HEK293 (cell line): Measurements from ENCODE around the gene ACAP2.

Experiments used
- CTCF ChIA-PET: fragments of 350-600 bp; formaldehyde crosslinking; extraction: SDS; loops from one replicate; lab custom pipeline; 2021; ENCODE audit warnings: antibody characterized with exemption; lab: Yijun Ruan, JAX
- POLR2A ChIA-PET: fragments of 300-600 bp; formaldehyde crosslinking; extraction: SDS; loops from one replicate; lab custom pipeline; 2020; ENCODE audit warnings: antibody characterized with exemption, inconsistent platforms; lab: Yijun Ruan, JAX
- H3K27ac ChIP-seq: fragments of 200-500 bp; sonication (Bioruptor generic); 2 replicates; pipeline ENCODE4 v1.5.1; 2014; ENCODE audit warnings: low read depth, low read length, control low read depth, inconsistent platforms; ENCODE audit errors: extremely low read depth
- H3K36me3 ChIP-seq, 2 experiments: fragments of 200-500 bp in 1 of 2; sonication (Bioruptor generic) in 1 of 2; 1 replicate in 1 of 2; 2 replicates in 1 of 2; pipeline ENCODE4 v1.5.1; 2014 to 2017; ENCODE audit warnings: inconsistent platforms in 2 of 2, low read length in 2 of 2; ENCODE audit not compliant: control insufficient read depth in 2 of 2, insufficient read depth in 1 of 2
- H3K4me1 ChIP-seq: fragments of 200-500 bp; sonication (Bioruptor generic); 2 replicates; pipeline ENCODE4 v1.5.1; 2014; ENCODE audit warnings: mild to moderate bottlenecking, low read length, inconsistent platforms; ENCODE audit not compliant: control insufficient read depth, insufficient read depth
- H3K4me3 ChIP-seq: 2 replicates; pipeline ENCODE4 v1.5.1; 2011; ENCODE audit warnings: low read depth, mild to moderate bottlenecking, control low read depth, low read length, moderate library complexity
- H3K9me3 ChIP-seq: fragments of 200-500 bp; sonication (Bioruptor generic); 2 replicates; pipeline ENCODE4 v1.5.1; 2014; ENCODE audit warnings: low read depth, low read length, inconsistent platforms; ENCODE audit not compliant: control insufficient read depth, insufficient read depth
- ATF2 ChIP-seq: fragments of 450-650 bp; formaldehyde crosslinking; IDR thresholded peaks from 2 replicates; pipeline ENCODE4 v1.5.1; 2016; ENCODE audit warnings: missing biosample characterization, missing genetic modification characterization, low read depth
- FEZF1 ChIP-seq: fragments of 450-650 bp; formaldehyde crosslinking; IDR thresholded peaks from 2 replicates; pipeline ENCODE4 v1.5.1; 2016; ENCODE audit warnings: missing biosample characterization, missing genetic modification characterization
- GLI4 ChIP-seq: fragments of 450-650 bp; formaldehyde crosslinking; IDR thresholded peaks from 2 replicates; pipeline ENCODE4 v1.5.1; 2016; ENCODE audit warnings: missing biosample characterization, missing genetic modification characterization
- KLF1 ChIP-seq: fragments of 450-650 bp; formaldehyde crosslinking; IDR thresholded peaks from 2 replicates; pipeline ENCODE4 v1.5.1; 2016; ENCODE audit warnings: missing biosample characterization, missing genetic modification characterization
- KLF17 ChIP-seq: fragments of 450-650 bp; formaldehyde crosslinking; IDR thresholded peaks from 2 replicates; pipeline ENCODE4 v1.5.1; 2016; ENCODE audit warnings: missing biosample characterization, missing genetic modification characterization
- KLF8 ChIP-seq: fragments of 450-650 bp; formaldehyde crosslinking; IDR thresholded peaks from 2 replicates; pipeline ENCODE4 v1.5.1; 2016; ENCODE audit warnings: missing biosample characterization, missing genetic modification characterization
- MZF1 ChIP-seq: fragments of 450-650 bp; formaldehyde crosslinking; IDR thresholded peaks from 2 replicates; pipeline ENCODE4 v1.5.1; 2017; ENCODE audit warnings: missing biosample characterization, missing genetic modification characterization, borderline replicate concordance
- OSR2 ChIP-seq: fragments of 450-650 bp; formaldehyde crosslinking; IDR thresholded peaks from 2 replicates; pipeline ENCODE4 v1.5.1; 2016; ENCODE audit warnings: missing biosample characterization, missing genetic modification characterization
- PRDM1 ChIP-seq: fragments of 450-650 bp; formaldehyde crosslinking; IDR thresholded peaks from 2 replicates; pipeline ENCODE4; 2016; ENCODE audit warnings: missing biosample characterization, missing genetic modification characterization
- PRDM6 ChIP-seq: fragments of 450-650 bp; formaldehyde crosslinking; IDR thresholded peaks from 2 replicates; pipeline ENCODE4 v1.5.1; 2017; ENCODE audit warnings: missing biosample characterization, missing genetic modification characterization
- SP2 ChIP-seq: fragments of 450-650 bp; formaldehyde crosslinking; IDR thresholded peaks from 2 replicates; pipeline ENCODE4 v1.5.1; 2016; ENCODE audit warnings: missing biosample characterization, missing genetic modification characterization
- TCF7L2 ChIP-seq: IDR thresholded peaks from 2 replicates; pipeline ENCODE4 v1.6.1; 2011; ENCODE audit warnings: low read depth, mild to moderate bottlenecking, inconsistent platforms, low read length, moderate library complexity, borderline replicate concordance
- ZBTB8A ChIP-seq: fragments of 450-650 bp; formaldehyde crosslinking; IDR thresholded peaks from 2 replicates; pipeline ENCODE4 v1.5.1; 2016; ENCODE audit warnings: missing biosample characterization, missing genetic modification characterization
- ZFP41 ChIP-seq: fragments of 450-650 bp; formaldehyde crosslinking; IDR thresholded peaks from 2 replicates; pipeline ENCODE4 v1.5.1; 2016; ENCODE audit warnings: missing biosample characterization, missing genetic modification characterization, borderline replicate concordance
- ZNF112 ChIP-seq: fragments of 450-650 bp; formaldehyde crosslinking; IDR thresholded peaks from 2 replicates; pipeline ENCODE4 v1.5.0; 2017; ENCODE audit warnings: missing biosample characterization, missing genetic modification characterization
- ZNF2 ChIP-seq: fragments of 450-650 bp; formaldehyde crosslinking; IDR thresholded peaks from 2 replicates; pipeline ENCODE4 v1.5.1; 2016; ENCODE audit warnings: missing biosample characterization, missing genetic modification characterization
- ZNF266 ChIP-seq: fragments of 450-650 bp; formaldehyde crosslinking; IDR thresholded peaks from 2 replicates; pipeline ENCODE4 v1.5.1; 2016; ENCODE audit warnings: missing biosample characterization, missing genetic modification characterization, low read depth
- ZNF280C ChIP-seq: fragments of 450-650 bp; formaldehyde crosslinking; IDR thresholded peaks from 2 replicates; pipeline ENCODE4 v1.5.1; 2016; ENCODE audit warnings: missing biosample characterization, missing genetic modification characterization
- ZNF48 ChIP-seq: fragments of 450-650 bp; formaldehyde crosslinking; IDR thresholded peaks from 2 replicates; pipeline ENCODE4 v1.5.1; 2016; ENCODE audit warnings: missing biosample characterization, missing genetic modification characterization
- ZNF558 ChIP-seq: fragments of 450-650 bp; formaldehyde crosslinking; IDR thresholded peaks from 2 replicates; pipeline ENCODE4 v1.5.1; 2016; ENCODE audit warnings: missing biosample characterization, missing genetic modification characterization
- ZNF585B ChIP-seq: fragments of 450-650 bp; formaldehyde crosslinking; IDR thresholded peaks from 2 replicates; pipeline ENCODE4 v1.5.1; 2016; ENCODE audit warnings: missing biosample characterization, missing genetic modification characterization
- ZNF707 ChIP-seq: fragments of 450-650 bp; formaldehyde crosslinking; IDR thresholded peaks from 2 replicates; pipeline ENCODE4 v1.5.1; 2016; ENCODE audit warnings: missing biosample characterization, missing genetic modification characterization
- ZNF777 ChIP-seq: fragments of 450-650 bp; formaldehyde crosslinking; IDR thresholded peaks from 2 replicates; pipeline ENCODE4 v1.5.1; 2017; ENCODE audit warnings: missing biosample characterization, missing genetic modification characterization, borderline replicate concordance
- ZSCAN23 ChIP-seq: fragments of 450-650 bp; formaldehyde crosslinking; IDR thresholded peaks from 2 replicates; pipeline ENCODE4 v1.5.1; 2016; ENCODE audit warnings: missing biosample characterization, missing genetic modification characterization
- ZSCAN4 ChIP-seq: fragments of 450-650 bp; formaldehyde crosslinking; IDR thresholded peaks from 2 replicates; pipeline ENCODE4 v1.5.1; 2017; ENCODE audit warnings: missing biosample characterization, missing genetic modification characterization
- TF ChIP-seq, protein P1 (sequence below): fragments of 450-650 bp; formaldehyde crosslinking; IDR thresholded peaks from 2 replicates; pipeline ENCODE4 v1.5.1; 2016; ENCODE audit warnings: missing biosample characterization, missing genetic modification characterization

Gene ACAP2

GRCh38 chr3:195425849-195426248 is 17.0 kb downstream of the ACAP2 start (continued):
- TF ChIP-seq PRDM6 (tag by site-specific recombination) (peak; percentile 82), ZNF585B (tag by site-specific recombination) (no peak), ZNF707 (tag by site-specific recombination) (0 out of 2 replicates have a peak, but pooled peaks have one; percentile 6), OSR2 (tag by site-specific recombination) (peak; percentile 89), ATF2 (tag by site-specific recombination) (peak; percentile 92), FEZF1 (tag by site-specific recombination) (peak; percentile 88)

DNA sequence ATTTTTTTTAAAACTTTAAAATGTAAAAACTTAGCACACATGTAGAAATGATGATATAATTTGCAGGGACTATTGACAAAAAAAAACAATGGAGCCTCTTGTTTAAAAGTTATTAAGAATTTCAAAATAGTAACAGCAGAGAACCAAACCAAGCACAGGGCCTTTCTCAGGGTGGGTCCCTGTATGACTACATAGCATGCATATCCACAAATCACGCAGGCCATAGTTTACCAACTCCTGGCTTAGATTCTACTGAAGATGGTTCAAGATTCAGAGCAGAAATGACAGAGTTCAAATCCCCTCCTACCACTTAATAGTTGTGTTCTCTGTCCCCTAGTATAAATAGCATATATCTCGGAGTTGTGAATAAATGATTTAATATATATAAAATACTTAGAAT is 19.0 kb downstream of the ACAP2 start:
- H3K36me3 ChIP-seq: no peaks in the 10 kb centered on the region
- no peak for TF ChIP-seq SP2
- TF ChIP-seq ZNF48 (tag by site-specific recombination): no peak
- TF ChIP-seq ZFP41 (tag by site-specific recombination): no peak
- no peak for TF ChIP-seq ZNF280C
- no peak for TF ChIP-seq PRDM1 (tag by site-specific recombination)
- TF ChIP-seq ZBTB8A (tag by site-specific recombination): no peak
- TF ChIP-seq ZNF585B (tag by site-specific recombination): no peak
- CTCF ChIA-PET: interaction anchor here (0.8 to 1.6 kb wide), 2 partner anchors 133 to 153 kb away, joined by 3 to 4 read pairs; partner anchors contain the start of gene XXYLT1
- peaks cover 8% of the 10 kb centered on the region for H3K4me1 ChIP-seq
- no peaks in the 10 kb centered on the region for H3K9me3 ChIP-seq
- no peak overlapping the region for H3K4me3 ChIP-seq
- H3K27ac ChIP-seq: no peak overlapping the region
- POLR2A ChIA-PET: no interaction called here

DNA sequence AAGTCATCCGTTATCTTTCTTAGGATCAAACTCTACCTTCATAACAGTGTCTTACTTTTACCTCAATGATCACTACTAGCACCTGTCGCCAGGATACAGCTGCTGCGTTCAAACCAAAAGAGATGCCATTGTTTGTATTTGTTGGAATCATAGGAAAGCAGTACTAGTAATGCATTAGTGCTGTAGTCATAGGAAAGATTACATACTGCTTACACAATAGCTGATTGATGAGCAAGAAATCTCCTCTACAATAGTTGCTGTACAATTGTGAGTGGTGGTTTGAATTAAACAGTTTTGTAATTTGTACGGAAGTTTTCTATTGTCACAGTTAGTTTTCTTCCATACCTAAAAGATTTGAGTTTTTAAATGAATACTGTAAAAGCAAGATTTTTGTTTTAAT is 21.4 kb downstream of the ACAP2 start:
- Histone ChIP-seq H3K36me3 (no peaks in the 10 kb centered on the region), H3K4me3 (no peak overlapping the region), H3K27ac (no peak overlapping the region), H3K4me1 (peaks cover 8% of the 10 kb centered on the region), H3K9me3 (no peaks in the 10 kb centered on the region)
- ChIA-PET CTCF (no interaction called here), POLR2A (no interaction called here)
- TF ChIP-seq TCF7L2 (no peak), ZNF558 (tag by site-specific recombination) (no peak), ZNF112 (tag by site-specific recombination) (no peak), ZSCAN23 (tag by site-specific recombination) (no peak), ZNF266 (tag by site-specific recombination) (no peak), KLF1 (tag by site-specific recombination) (no peak), MZF1 (tag by site-specific recombination) (no peak), GLI4 (tag by site-specific recombination) (no peak), KLF8 (tag by site-specific recombination) (no peak), ZNF2 (tag by site-specific recombination) (no peak), KLF17 (tag by site-specific recombination) (no peak), ZNF777 (no peak), ZSCAN4 (tag by site-specific recombination) (no peak)
- TF ChIP-seq, protein P1, sequence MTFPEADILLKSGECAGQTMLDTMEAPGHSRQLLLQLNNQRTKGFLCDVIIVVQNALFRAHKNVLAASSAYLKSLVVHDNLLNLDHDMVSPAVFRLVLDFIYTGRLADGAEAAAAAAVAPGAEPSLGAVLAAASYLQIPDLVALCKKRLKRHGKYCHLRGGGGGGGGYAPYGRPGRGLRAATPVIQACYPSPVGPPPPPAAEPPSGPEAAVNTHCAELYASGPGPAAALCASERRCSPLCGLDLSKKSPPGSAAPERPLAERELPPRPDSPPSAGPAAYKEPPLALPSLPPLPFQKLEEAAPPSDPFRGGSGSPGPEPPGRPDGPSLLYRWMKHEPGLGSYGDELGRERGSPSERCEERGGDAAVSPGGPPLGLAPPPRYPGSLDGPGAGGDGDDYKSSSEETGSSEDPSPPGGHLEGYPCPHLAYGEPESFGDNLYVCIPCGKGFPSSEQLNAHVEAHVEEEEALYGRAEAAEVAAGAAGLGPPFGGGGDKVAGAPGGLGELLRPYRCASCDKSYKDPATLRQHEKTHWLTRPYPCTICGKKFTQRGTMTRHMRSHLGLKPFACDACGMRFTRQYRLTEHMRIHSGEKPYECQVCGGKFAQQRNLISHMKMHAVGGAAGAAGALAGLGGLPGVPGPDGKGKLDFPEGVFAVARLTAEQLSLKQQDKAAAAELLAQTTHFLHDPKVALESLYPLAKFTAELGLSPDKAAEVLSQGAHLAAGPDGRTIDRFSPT (tag by site-specific recombination): no peak
